B cell (primary cell): ENCODE results near the gene LBHD1. TPM values are rescaled to one million over a fixed set of nuclear protein-coding genes. Genes with fewer than 3 reads are reported as not detected.

Source experiments
- ATAC-seq: fragments of 200-7000 bp; cut with Tn5 transposase; one replicate; pipeline ENCODE4 v1.10.0; 2021; ENCODE audit warnings: low read depth, mild to moderate bottlenecking, moderate number of reproducible peaks, moderate library complexity
- CTCF ChIA-PET: fragments of 350-600 bp; sonication (Branson Sonifier 250); formaldehyde crosslinking; loops from one replicate; lab custom pipeline; 2021; ENCODE audit warnings: antibody characterized with exemption, inconsistent platforms; lab: Charles Lee
- POLR2A ChIA-PET: fragments of 350-600 bp; sonication (Branson Sonifier 250); formaldehyde crosslinking; loops from one replicate; lab custom pipeline; 2021; ENCODE audit warnings: antibody characterized with exemption; lab: Charles Lee
- DNase-seq: peaks from one replicate; pipeline ENCODE4 v3.0.0; 2013
- H2AFZ ChIP-seq: 2 replicates; pipeline ENCODE4 v1.6.1; 2012; ENCODE audit warnings: mild to moderate bottlenecking, low read depth, low read length; ENCODE audit not compliant: insufficient read depth, poor library complexity, severe bottlenecking
- H3K27ac ChIP-seq, 2 donors: 1 replicate in 1 of 2; 2 replicates in 1 of 2; pipeline ENCODE4 v1.5.1; 2012 to 2013; ENCODE audit warnings: low read length in 2 of 2, mild to moderate bottlenecking in 2 of 2, moderate library complexity in 1 of 2
- H3K27me3 ChIP-seq, 4 experiments: fragments of 200-600 bp in 1 of 4; sonication (generic) in 1 of 4; replicated peaks in 1 of 4; 1 replicate in 2 of 4; 2 replicates in 2 of 4; pipeline versions ENCODE4 v1.6.1 to v1.7.0; 2013 to 2016; ENCODE audit warnings: low read length in 3 of 4, mild to moderate bottlenecking in 2 of 4, mixed read lengths in 1 of 4, moderate library complexity in 1 of 4; ENCODE audit not compliant: insufficient read depth in 4 of 4, control insufficient read depth in 3 of 4; ENCODE audit errors: control extremely low read depth in 1 of 4
- H3K36me3 ChIP-seq, 2 experiments: replicated peaks in 1 of 2; 1 replicate in 1 of 2; 2 replicates in 1 of 2; pipeline versions ENCODE4 v1.6.1 to v1.7.1; 2013; ENCODE audit warnings: low read length in 1 of 2; ENCODE audit not compliant: insufficient read depth in 2 of 2, control insufficient read depth in 1 of 2; ENCODE audit errors: control extremely low read depth in 1 of 2, extremely low read depth in 1 of 2
- H3K4me1 ChIP-seq, 2 donors: fragments of 200-600 bp in 1 of 2; sonication (generic) in 1 of 2; 1 replicate in 1 of 2; 2 replicates in 1 of 2; pipeline versions ENCODE4 v1.5.1 to v1.6.1; 2013 to 2017; ENCODE audit warnings: low read length in 2 of 2; ENCODE audit not compliant: control insufficient read depth in 2 of 2, insufficient read depth in 2 of 2
- H3K4me2 ChIP-seq: replicated peaks from 2 replicates; pipeline ENCODE3; 2012; ENCODE audit warnings: mild to moderate bottlenecking, low read depth, low read length; ENCODE audit not compliant: poor library complexity, severe bottlenecking
- H3K4me3 ChIP-seq, 5 experiments: fragments of 200-600 bp in 1 of 5; sonication (generic) in 1 of 5; 1 replicate in 3 of 5; 2 replicates in 2 of 5; pipeline versions ENCODE4 v1.5.1 to v1.7.0; 2011 to 2016; ENCODE audit warnings: low read length in 4 of 5, mild to moderate bottlenecking in 4 of 5, low read depth in 2 of 5, control low read depth in 1 of 5, moderate library complexity in 1 of 5; ENCODE audit not compliant: insufficient read depth in 1 of 5; ENCODE audit errors: control extremely low read depth in 1 of 5, extremely low read depth in 1 of 5
- H3K79me2 ChIP-seq: fragments of 200-600 bp; sonication (generic); one replicate; pipeline ENCODE4 v1.6.0; 2016; ENCODE audit warnings: low read length; ENCODE audit not compliant: control insufficient read depth, insufficient read depth
- H3K9ac ChIP-seq: fragments of 200-600 bp; sonication (generic); 2 replicates; pipeline ENCODE4 v1.6.1; 2017; ENCODE audit warnings: mild to moderate bottlenecking, low read length, moderate library complexity
- H3K9me3 ChIP-seq, 3 donors: one replicate each; pipeline versions ENCODE4 v1.6.1 to v1.7.1; 2013; ENCODE audit warnings: low read length in 2 of 3; ENCODE audit not compliant: control insufficient read depth in 2 of 3, insufficient read depth in 1 of 3; ENCODE audit errors: control extremely low read depth in 1 of 3
- H4K20me1 ChIP-seq: 2 replicates; pipeline ENCODE4 v1.6.0; 2012; ENCODE audit warnings: mild to moderate bottlenecking, low read length; ENCODE audit not compliant: insufficient read depth, control insufficient read depth, poor library complexity, severe bottlenecking
- H3K27ac Mint-ChIP-seq: one replicate; pipeline ENCODE4 v1.8.0; 2021; ENCODE audit warnings: mixed read lengths
- H3K27me3 Mint-ChIP-seq: one replicate; pipeline ENCODE4 v1.8.0; 2021; ENCODE audit warnings: mixed read lengths
- H3K4me1 Mint-ChIP-seq: one replicate; pipeline ENCODE4 v1.8.0; 2021; ENCODE audit warnings: mixed read lengths
- H3K4me3 Mint-ChIP-seq: one replicate; pipeline ENCODE4 v1.8.0; 2021; ENCODE audit warnings: mixed read lengths
- H3K9me3 Mint-ChIP-seq: one replicate; pipeline ENCODE4 v1.8.0; 2022; ENCODE audit warnings: mixed read lengths; ENCODE audit not compliant: insufficient read depth
- EZH2 ChIP-seq: IDR thresholded peaks from 2 replicates; pipeline ENCODE4 v1.6.1; 2012; ENCODE audit warnings: borderline replicate concordance, low read depth, mild to moderate bottlenecking, moderate library complexity, low read length; ENCODE audit not compliant: insufficient read depth, poor library complexity, severe bottlenecking
- WGBS: methylation state at CpG from one replicate; pipeline ENCODE4 v1.1.5; 2013; ENCODE audit warnings: missing lambda C conversion rate; ENCODE audit not compliant: insufficient coverage; 5-methylcytosine and 5-hydroxymethylcytosine counted together
- intact Hi-C: fragments of 100-400 bp; cut with micrococcal nuclease; formaldehyde crosslinking; loops from one replicate; pipeline ENCODE4 v1.10.0; 2022
- polyA plus RNA-seq: library from polyadenylated mRNA; depleted of rRNA; stranded (reverse); fragments of >200 nt; gene quantifications from 2 replicates; pipeline ENCODE4 v1.2.3, GENCODE V29; 2012
- total RNA-seq, 2 donors: library from RNA; stranded (reverse); fragments of 120-200 nt in 1 of 2; gene quantifications; 1 replicate in 1 of 2; 2 replicates in 1 of 2; pipeline versions ENCODE4 v1.2.3 to v1.2.4, GENCODE V29; 2013 to 2022
- TF ChIP-seq, protein P1 (sequence below): fragments of 200-600 bp; IDR thresholded peaks from one replicate; pipeline ENCODE4 v1.8.0; 2022; ENCODE audit warnings: antibody characterized with exemption, mild to moderate bottlenecking

The LBHD1 gene
- total and polyA plus RNA-seq, 2 donors (not counting 1 experiment from before 2014, with no cell fraction given) = 19.3 to 33.3 TPM

DNA sequence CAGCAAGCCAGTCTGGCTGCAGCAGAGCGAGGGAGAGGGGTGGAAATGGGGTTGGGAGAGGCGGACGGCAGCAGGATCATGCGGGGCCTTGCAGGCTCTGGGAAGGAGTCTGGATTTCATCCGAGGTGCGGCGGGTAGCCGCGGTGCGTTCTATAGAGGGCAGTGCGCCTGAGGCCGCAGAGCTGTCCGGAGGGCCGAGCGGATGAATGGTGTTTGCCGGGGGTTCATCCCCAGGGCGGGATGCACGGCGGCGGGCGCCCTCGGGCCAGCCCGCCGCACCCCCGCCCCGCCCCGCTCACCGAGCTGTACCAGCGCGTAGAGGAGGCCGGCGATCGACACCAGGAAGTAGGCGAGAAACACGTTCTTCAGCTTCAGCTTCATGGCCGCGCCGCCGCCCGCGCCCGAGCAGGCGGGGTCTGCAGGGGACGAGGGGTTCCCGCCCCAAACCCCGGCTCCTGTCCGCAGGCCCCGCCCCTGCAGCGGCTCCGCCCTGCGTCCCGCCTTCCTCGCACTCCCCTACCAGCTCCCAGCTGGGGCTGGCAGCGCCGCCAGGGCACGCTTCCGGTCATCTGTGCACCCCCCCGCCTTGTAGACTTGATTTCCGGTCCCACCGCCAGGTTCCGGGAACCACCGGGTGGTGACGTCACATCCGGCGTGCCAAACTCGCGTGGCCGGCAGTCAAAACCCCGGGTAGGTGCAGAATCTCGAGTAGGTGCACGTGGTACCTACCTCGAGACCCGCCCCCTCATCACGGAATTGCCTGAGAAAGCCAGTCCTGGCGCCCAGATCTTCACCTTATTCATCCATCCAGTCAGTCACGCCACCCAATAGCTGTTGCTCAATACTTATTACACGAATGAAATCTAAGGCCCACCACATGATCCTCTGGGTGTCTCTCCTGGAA is 50.2 kb downstream of the LBHD1 start, which contains the start of gene B3GAT3:
TSS of gene B3GAT3 (minus strand) at position 420 of the 904 bp plus-strand sequence. CDS start at position 381, 39 bp downstream.
- TF ChIP-seq, protein P1, sequence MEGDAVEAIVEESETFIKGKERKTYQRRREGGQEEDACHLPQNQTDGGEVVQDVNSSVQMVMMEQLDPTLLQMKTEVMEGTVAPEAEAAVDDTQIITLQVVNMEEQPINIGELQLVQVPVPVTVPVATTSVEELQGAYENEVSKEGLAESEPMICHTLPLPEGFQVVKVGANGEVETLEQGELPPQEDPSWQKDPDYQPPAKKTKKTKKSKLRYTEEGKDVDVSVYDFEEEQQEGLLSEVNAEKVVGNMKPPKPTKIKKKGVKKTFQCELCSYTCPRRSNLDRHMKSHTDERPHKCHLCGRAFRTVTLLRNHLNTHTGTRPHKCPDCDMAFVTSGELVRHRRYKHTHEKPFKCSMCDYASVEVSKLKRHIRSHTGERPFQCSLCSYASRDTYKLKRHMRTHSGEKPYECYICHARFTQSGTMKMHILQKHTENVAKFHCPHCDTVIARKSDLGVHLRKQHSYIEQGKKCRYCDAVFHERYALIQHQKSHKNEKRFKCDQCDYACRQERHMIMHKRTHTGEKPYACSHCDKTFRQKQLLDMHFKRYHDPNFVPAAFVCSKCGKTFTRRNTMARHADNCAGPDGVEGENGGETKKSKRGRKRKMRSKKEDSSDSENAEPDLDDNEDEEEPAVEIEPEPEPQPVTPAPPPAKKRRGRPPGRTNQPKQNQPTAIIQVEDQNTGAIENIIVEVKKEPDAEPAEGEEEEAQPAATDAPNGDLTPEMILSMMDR = no peak
- TF ChIP-seq EZH2 = no peak
- peak; percentile 99 for DNase-seq
- Histone ChIP-seq H3K9ac (peak within 1 kb of the TSS; percentile 93), H4K20me1 (peaks cover 4% of the 10 kb centered on the region), H3K27ac (peak within 1 kb of the TSS; percentile 88 to 98), H2AFZ (peak within 1 kb of the TSS; percentile 85), H3K4me3 (peak within 1 kb of the TSS; percentile 80 to 93 (median 88)), H3K79me2 (peaks cover 15% of the 10 kb centered on the region), H3K4me1 (peaks cover 11 to 19% of the 10 kb centered on the region in 2 donors), H3K36me3 (peaks cover 5 to 28% of the 10 kb centered on the region in 2 experiments), H3K27me3 (no peaks in the 10 kb centered on the region), H3K4me2 (peak within 1 kb of the TSS; percentile 92), H3K9me3 (no peaks in the 10 kb centered on the region)
- intact Hi-C loops = loop anchor here (1.0 to 2.0 kb wide), 8 partner anchors 10 to 139 kb away; partner anchors contain the start of genes C11orf98, CSKMT, EML3 and GANAB
- ChIA-PET CTCF (interaction anchor here (1.1 to 4.4 kb wide), 11 partner anchors 9 to 259 kb away, joined by 3 to 35 read pairs (median 5); partner anchors contain the start of genes C11orf98, CSKMT, EML3 and LBHD1), POLR2A (interaction anchor here (0.6 to 3.6 kb wide), 18 partner anchors 19 to 1690 kb away, joined by 3 to 33 read pairs (median 6); partner anchors contain the start of genes BSCL2, C11orf98, CSKMT and EEF1G)
- Mint-ChIP-seq H3K27me3 (no peaks in the 10 kb centered on the region), H3K9me3 (no peaks in the 10 kb centered on the region), H3K4me1 (peaks cover 23% of the 10 kb centered on the region), H3K4me3 (peak within 1 kb of the TSS; percentile 98), H3K27ac (peak within 1 kb of the TSS; percentile 95)
- under 1% methylated on average over 75 of the region's 77 CpGs for WGBS
- peak; percentile 92 for ATAC-seq
